Measurements from ENCODE around the gene CMYA5.

DNA sequence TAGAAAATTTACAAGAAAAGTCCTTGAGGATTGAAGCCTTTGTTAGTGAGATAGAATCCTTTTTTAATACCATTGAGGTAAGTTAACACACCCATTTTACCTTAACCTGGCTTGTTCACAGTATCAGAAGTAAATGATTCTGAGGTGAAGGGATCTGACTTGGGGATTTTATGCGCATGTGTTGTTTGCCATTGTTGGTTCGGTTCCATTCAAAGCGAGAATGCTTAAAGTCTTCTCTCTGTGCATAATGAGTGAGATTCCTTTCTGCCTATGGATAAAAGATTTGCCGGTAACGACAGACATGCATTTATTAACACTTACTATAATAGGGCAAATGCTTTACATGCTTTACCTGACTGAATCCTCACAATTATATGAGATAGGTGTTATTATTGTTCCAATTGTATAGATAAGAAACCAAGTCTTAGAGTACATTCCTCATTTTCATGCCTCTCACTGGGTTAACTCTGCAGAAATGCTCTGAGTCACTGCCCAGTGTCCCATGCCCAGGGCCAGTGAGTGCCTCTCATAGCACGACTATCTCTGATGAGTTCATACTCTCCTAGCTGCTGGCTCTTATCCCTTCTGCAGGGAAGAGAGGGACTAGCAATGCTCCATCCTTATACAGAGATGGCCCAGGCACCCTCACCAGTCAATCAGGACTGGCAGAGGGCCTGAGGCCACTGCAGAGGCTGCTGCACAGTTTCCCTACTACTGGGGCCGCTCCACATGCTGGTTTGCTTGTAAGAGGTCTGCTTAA lies 54.4 kb downstream of the CMYA5 start:
- TF ChIP-seq, protein P1, sequence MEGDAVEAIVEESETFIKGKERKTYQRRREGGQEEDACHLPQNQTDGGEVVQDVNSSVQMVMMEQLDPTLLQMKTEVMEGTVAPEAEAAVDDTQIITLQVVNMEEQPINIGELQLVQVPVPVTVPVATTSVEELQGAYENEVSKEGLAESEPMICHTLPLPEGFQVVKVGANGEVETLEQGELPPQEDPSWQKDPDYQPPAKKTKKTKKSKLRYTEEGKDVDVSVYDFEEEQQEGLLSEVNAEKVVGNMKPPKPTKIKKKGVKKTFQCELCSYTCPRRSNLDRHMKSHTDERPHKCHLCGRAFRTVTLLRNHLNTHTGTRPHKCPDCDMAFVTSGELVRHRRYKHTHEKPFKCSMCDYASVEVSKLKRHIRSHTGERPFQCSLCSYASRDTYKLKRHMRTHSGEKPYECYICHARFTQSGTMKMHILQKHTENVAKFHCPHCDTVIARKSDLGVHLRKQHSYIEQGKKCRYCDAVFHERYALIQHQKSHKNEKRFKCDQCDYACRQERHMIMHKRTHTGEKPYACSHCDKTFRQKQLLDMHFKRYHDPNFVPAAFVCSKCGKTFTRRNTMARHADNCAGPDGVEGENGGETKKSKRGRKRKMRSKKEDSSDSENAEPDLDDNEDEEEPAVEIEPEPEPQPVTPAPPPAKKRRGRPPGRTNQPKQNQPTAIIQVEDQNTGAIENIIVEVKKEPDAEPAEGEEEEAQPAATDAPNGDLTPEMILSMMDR (IDR thresholded peaks at IDR 0.05), result no peak
- TF ChIP-seq POLR2A (IDR thresholded peaks at IDR 0.05), result no peak

Measured in ovary (tissue), 3 donors.